A673 (cell line): ENCODE data around the gene FBLN1.

Experiments
- EZH2 ChIP-seq: fragments of 200-600 bp; sonication (generic); IDR thresholded peaks from 2 replicates; pipeline ENCODE4 v1.6.1; 2017; ENCODE audit warnings: borderline replicate concordance, low read depth, mild to moderate bottlenecking, mixed read lengths, antibody characterized with exemption, low read length; ENCODE audit not compliant: poor library complexity, severe bottlenecking
- TF ChIP-seq, protein P1 (sequence below): fragments of 300-800, 200-600 bp; sonication (generic); conservative IDR thresholded peaks from 2 replicates; pipeline ENCODE4 v1.5.1; 2017; ENCODE audit warnings: low read depth, mild to moderate bottlenecking, antibody characterized with exemption, low read length, moderate library complexity, mixed read lengths

- TF ChIP-seq, protein P1, sequence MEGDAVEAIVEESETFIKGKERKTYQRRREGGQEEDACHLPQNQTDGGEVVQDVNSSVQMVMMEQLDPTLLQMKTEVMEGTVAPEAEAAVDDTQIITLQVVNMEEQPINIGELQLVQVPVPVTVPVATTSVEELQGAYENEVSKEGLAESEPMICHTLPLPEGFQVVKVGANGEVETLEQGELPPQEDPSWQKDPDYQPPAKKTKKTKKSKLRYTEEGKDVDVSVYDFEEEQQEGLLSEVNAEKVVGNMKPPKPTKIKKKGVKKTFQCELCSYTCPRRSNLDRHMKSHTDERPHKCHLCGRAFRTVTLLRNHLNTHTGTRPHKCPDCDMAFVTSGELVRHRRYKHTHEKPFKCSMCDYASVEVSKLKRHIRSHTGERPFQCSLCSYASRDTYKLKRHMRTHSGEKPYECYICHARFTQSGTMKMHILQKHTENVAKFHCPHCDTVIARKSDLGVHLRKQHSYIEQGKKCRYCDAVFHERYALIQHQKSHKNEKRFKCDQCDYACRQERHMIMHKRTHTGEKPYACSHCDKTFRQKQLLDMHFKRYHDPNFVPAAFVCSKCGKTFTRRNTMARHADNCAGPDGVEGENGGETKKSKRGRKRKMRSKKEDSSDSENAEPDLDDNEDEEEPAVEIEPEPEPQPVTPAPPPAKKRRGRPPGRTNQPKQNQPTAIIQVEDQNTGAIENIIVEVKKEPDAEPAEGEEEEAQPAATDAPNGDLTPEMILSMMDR: no peak
- no peak for TF ChIP-seq EZH2
Observed at GRCh38 chr22:45631841-45632238, 129.2 kb downstream of the FBLN1 start.
